ENCODE data around the gene BOLA3.

- TF ChIP-seq CTCF (IDR thresholded peaks at IDR 0.05; ENCODE audit: low read depth, low read length) (no peak), EZH2phosphoT487 (IDR thresholded peaks at IDR 0.05; ENCODE audit: low read depth) (no peak)
These were observed 17.0 kb upstream of the BOLA3 start for GRCh38 chr2:74164761-74165160.

All from OCI-LY3 (cell line).